ENCODE measurements around the gene RSBN1. TPM values are rescaled to one million over a fixed set of nuclear protein-coding genes. Genes with fewer than 3 reads are reported as not detected.
A peak's percentile ranks its signal among the peaks of the same experiment; 100 is the strongest.

The RSBN1 gene
- total and polyA plus RNA-seq, 2 experiments from 2014 or later = 7.5 to 8.7 TPM

- in situ Hi-C loops (cut with MboI) = loop anchor here (25.0 kb wide), 1 partner anchor 453 kb away; no protein-coding TSS in a partner anchor
- no peak overlapping the region for H3K27ac ChIP-seq
- H3K9me3 ChIP-seq (ENCODE audit: low read depth) = no peaks in the 10 kb centered on the region
- H3K9ac ChIP-seq = no peak overlapping the region
- WGBS, 2 experiments (ENCODE audit: low coverage in 1 of 2, low lambda C conversion rate in 2 of 2, missing lambda C conversion rate in 2 of 2) = 92 to 98% methylated on average over 2 of the region's 2 CpGs
- H3K9me2 ChIP-seq (ENCODE audit: insufficient read depth) = no peaks in the 10 kb centered on the region
- no peak overlapping the region for H2AFZ ChIP-seq
- no peak for DNase-seq
- no peak for TF ChIP-seq EZH2phosphoT487 (IDR thresholded peaks at IDR 0.05; ENCODE audit: insufficient read depth, low read depth)
- no peak for TF ChIP-seq EZH2 (IDR thresholded peaks at IDR 0.05; ENCODE audit: insufficient read depth, poor library complexity, severe bottlenecking)
- H3K4me3 ChIP-seq = no peak overlapping the region
- no peaks in the 10 kb centered on the region for H3K36me3 ChIP-seq (ENCODE audit: low read depth)
- no peaks in the 10 kb centered on the region for H3K79me2 ChIP-seq (ENCODE audit: insufficient read depth)
- H3K27me3 ChIP-seq (replicated peaks; ENCODE audit: insufficient read depth) = no peaks in the 10 kb centered on the region
- H3F3A ChIP-seq (ENCODE audit: insufficient read depth) = no peaks in the 10 kb centered on the region
- H3K4me2 ChIP-seq (ENCODE audit: unreplicated experiment) = no peak overlapping the region
- peaks cover 11% of the 10 kb centered on the region for H3K4me1 ChIP-seq (ENCODE audit: insufficient read depth)
- H4K20me1 ChIP-seq (ENCODE audit: insufficient read depth) = no peaks in the 10 kb centered on the region
Measured at GRCh38 chr1:113834716-113835115, 22.4 kb upstream of the RSBN1 start.

GRCh38 chr1:113830039-113830438 is 17.8 kb upstream of the RSBN1 start:
- H2AFZ ChIP-seq = peak overlapping the region; percentile 15
- peak; percentile 51 for DNase-seq
- no peaks in the 10 kb centered on the region for H3K9me2 ChIP-seq (ENCODE audit: insufficient read depth)
- H3K9me3 ChIP-seq (ENCODE audit: low read depth) = no peaks in the 10 kb centered on the region
- no peaks in the 10 kb centered on the region for H3K27me3 ChIP-seq (replicated peaks; ENCODE audit: insufficient read depth)
- WGBS, 2 experiments (ENCODE audit: low coverage in 1 of 2, low lambda C conversion rate in 2 of 2, missing lambda C conversion rate in 2 of 2) = 33 to 37% methylated on average over 3 of the region's 3 CpGs
- no peak overlapping the region for H3K4me3 ChIP-seq
- no peaks in the 10 kb centered on the region for H3F3A ChIP-seq (ENCODE audit: insufficient read depth)
- no peaks in the 10 kb centered on the region for H3K79me2 ChIP-seq (ENCODE audit: insufficient read depth)
- H3K4me1 ChIP-seq (ENCODE audit: insufficient read depth) = peaks cover 12% of the 10 kb centered on the region
- H3K4me2 ChIP-seq (ENCODE audit: unreplicated experiment) = peak overlapping the region; percentile 28
- no peak overlapping the region for H3K9ac ChIP-seq
- no peak overlapping the region for H3K27ac ChIP-seq
- in situ Hi-C loops (cut with MboI) = loop anchor here (25.0 kb wide), 1 partner anchor 457 kb away; no protein-coding TSS in a partner anchor
- no peaks in the 10 kb centered on the region for H4K20me1 ChIP-seq (ENCODE audit: insufficient read depth)
- H3K36me3 ChIP-seq (ENCODE audit: low read depth) = no peaks in the 10 kb centered on the region
- TF ChIP-seq EZH2phosphoT487 (IDR thresholded peaks at IDR 0.05; ENCODE audit: insufficient read depth, low read depth) = no peak
- no peak for TF ChIP-seq EZH2 (IDR thresholded peaks at IDR 0.05; ENCODE audit: insufficient read depth, poor library complexity, severe bottlenecking)

- Histone ChIP-seq H3K9me3 (ENCODE audit: low read depth) (no peaks in the 10 kb centered on the region), H3K9me2 (ENCODE audit: insufficient read depth) (no peaks in the 10 kb centered on the region), H3K4me3 (no peak overlapping the region), H3K27me3 (replicated peaks; ENCODE audit: insufficient read depth) (no peaks in the 10 kb centered on the region), H3K9ac (no peak overlapping the region), H3K79me2 (ENCODE audit: insufficient read depth) (no peaks in the 10 kb centered on the region), H3K4me2 (ENCODE audit: unreplicated experiment) (no peak overlapping the region), H3K27ac (no peak overlapping the region), H4K20me1 (ENCODE audit: insufficient read depth) (no peaks in the 10 kb centered on the region), H2AFZ (no peak overlapping the region; the same call in 1 of the 2 replicates), H3K4me1 (ENCODE audit: insufficient read depth) (no peaks in the 10 kb centered on the region), H3K36me3 (ENCODE audit: low read depth) (no peaks in the 10 kb centered on the region), H3F3A (ENCODE audit: insufficient read depth) (no peaks in the 10 kb centered on the region)
- no peak for TF ChIP-seq EZH2 (IDR thresholded peaks at IDR 0.05; ENCODE audit: insufficient read depth, poor library complexity, severe bottlenecking)
- TF ChIP-seq EZH2phosphoT487 (IDR thresholded peaks at IDR 0.05; ENCODE audit: insufficient read depth, low read depth) = no peak
- no peak for DNase-seq
- in situ Hi-C loops (cut with MboI) = no loop called here
- 10 to 22% methylated on average over 1 of the region's 1 CpG for WGBS, 2 experiments (ENCODE audit: low coverage in 1 of 2, low lambda C conversion rate in 2 of 2, missing lambda C conversion rate in 2 of 2)
Measured at GRCh38 chr1:113821916-113822315, 9.6 kb upstream of the RSBN1 start.

DNA sequence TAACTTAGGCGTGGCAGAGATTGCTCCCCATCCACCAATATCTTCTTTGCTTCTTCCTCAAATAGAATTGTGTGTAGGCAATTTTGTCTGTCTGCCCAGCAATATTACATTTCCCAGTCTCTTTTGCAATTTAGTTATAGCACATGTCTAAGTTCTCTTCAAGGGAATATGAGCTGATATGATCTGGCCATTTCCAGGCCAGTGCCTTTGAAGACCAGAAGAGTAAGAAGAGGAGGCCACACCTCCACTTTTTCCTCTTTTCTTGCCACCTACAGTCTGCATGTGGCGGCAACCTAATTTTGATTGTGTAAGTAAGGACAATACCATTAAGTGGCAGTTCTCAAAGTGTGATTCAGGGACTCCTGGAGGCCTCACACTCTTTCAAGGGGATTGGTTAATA is 6.3 kb upstream of the RSBN1 start:
- Histone ChIP-seq H3K27me3 (replicated peaks; ENCODE audit: insufficient read depth) (no peaks in the 10 kb centered on the region), H3K36me3 (ENCODE audit: low read depth) (no peaks in the 10 kb centered on the region), H3K4me3 (no peak overlapping the region), H3K9me2 (ENCODE audit: insufficient read depth) (no peaks in the 10 kb centered on the region), H3K27ac (no peak overlapping the region), H3K4me1 (ENCODE audit: insufficient read depth) (no peaks in the 10 kb centered on the region), H3K4me2 (ENCODE audit: unreplicated experiment) (no peak overlapping the region), H3K9ac (no peak overlapping the region), H2AFZ (no peak overlapping the region; the same call in 1 of the 2 replicates), H3K9me3 (ENCODE audit: low read depth) (no peaks in the 10 kb centered on the region), H3K79me2 (ENCODE audit: insufficient read depth) (no peaks in the 10 kb centered on the region), H4K20me1 (ENCODE audit: insufficient read depth) (no peaks in the 10 kb centered on the region), H3F3A (ENCODE audit: insufficient read depth) (no peaks in the 10 kb centered on the region)
- in situ Hi-C loops (cut with MboI) = no loop called here
- DNase-seq = no peak
- TF ChIP-seq EZH2 (IDR thresholded peaks at IDR 0.05; ENCODE audit: insufficient read depth, poor library complexity, severe bottlenecking) (no peak), EZH2phosphoT487 (IDR thresholded peaks at IDR 0.05; ENCODE audit: insufficient read depth, low read depth) (no peak)
- WGBS, 2 experiments (ENCODE audit: low coverage in 1 of 2, low lambda C conversion rate in 2 of 2, missing lambda C conversion rate in 2 of 2) = 92 to 94% methylated on average over 2 of the region's 2 CpGs

DNA sequence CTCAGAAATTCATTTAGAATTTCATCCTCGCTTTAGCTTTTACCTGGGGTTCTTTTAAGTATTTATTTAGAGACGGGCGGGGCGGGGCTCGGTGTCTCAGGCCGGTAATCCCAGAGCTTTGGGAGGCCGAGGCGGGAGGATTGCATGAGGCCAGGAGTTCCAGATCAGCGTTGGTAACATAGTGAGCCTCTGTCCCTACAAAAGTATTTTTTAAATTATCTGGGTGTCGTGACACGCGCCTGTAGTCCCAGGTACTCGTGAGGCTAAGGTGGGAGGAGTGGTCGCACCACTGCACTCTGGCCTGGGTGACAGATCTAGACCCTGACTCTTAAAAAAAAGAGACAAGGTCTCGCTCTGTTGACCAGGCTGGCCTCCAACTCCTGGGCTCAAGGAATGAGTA is 942 bp upstream of the RSBN1 start:
- Histone ChIP-seq H3K79me2 (ENCODE audit: insufficient read depth) (peaks cover 37% of the 10 kb centered on the region), H3K9me2 (ENCODE audit: insufficient read depth) (no peaks in the 10 kb centered on the region), H3K9ac (no peak overlapping the region; the same call in 1 of the 2 replicates), H3K36me3 (ENCODE audit: low read depth) (no peaks in the 10 kb centered on the region), H3K4me2 (ENCODE audit: unreplicated experiment) (peak overlapping the region; percentile 93), H3K27me3 (replicated peaks; ENCODE audit: insufficient read depth) (no peaks in the 10 kb centered on the region), H2AFZ (peak overlapping the region; percentile 97), H3F3A (ENCODE audit: insufficient read depth) (peaks cover 27% of the 10 kb centered on the region), H3K9me3 (ENCODE audit: low read depth) (no peaks in the 10 kb centered on the region), H3K4me3 (no peak overlapping the region), H3K4me1 (ENCODE audit: insufficient read depth) (peaks cover 25% of the 10 kb centered on the region), H4K20me1 (ENCODE audit: insufficient read depth) (no peaks in the 10 kb centered on the region; the same call in 1 of the 2 replicates), H3K27ac (no peak overlapping the region)
- 96 to 97% methylated on average over 15 of the region's 15 CpGs for WGBS, 2 experiments (ENCODE audit: low coverage in 1 of 2, low lambda C conversion rate in 2 of 2, missing lambda C conversion rate in 2 of 2)
- TF ChIP-seq EZH2phosphoT487 (IDR thresholded peaks at IDR 0.05; ENCODE audit: insufficient read depth, low read depth) (no peak), EZH2 (IDR thresholded peaks at IDR 0.05; ENCODE audit: insufficient read depth, poor library complexity, severe bottlenecking) (no peak)
- in situ Hi-C loops (cut with MboI) = no loop called here
- no peak for DNase-seq
